GM12878 (cell line): Measurements from ENCODE around the gene DRD1.

ENCODE experiments used
- CEBPB ChIP-seq, 2 experiments: fragments of 150-350 bp in 1 of 2; IDR thresholded peaks; 2 replicates each; pipeline ENCODE4 v1.6.1; 2012 to 2014; ENCODE audit warnings: low read depth in 2 of 2, low read length in 2 of 2, borderline replicate concordance in 1 of 2, inconsistent platforms in 1 of 2
- MTA2 ChIP-seq: fragments of 450-650 bp; IDR thresholded peaks from 2 replicates; pipeline ENCODE4 v1.6.1; 2016; ENCODE audit warnings: low read depth, mild to moderate bottlenecking, moderate library complexity
- MYC ChIP-seq: IDR thresholded peaks from 2 replicates; pipeline ENCODE4 v1.6.1; 2011; ENCODE audit warnings: mild to moderate bottlenecking, low read length, moderate library complexity, inconsistent platforms; ENCODE audit not compliant: insufficient read depth, insufficient replicate concordance, insufficient read length, severe bottlenecking
- SIN3A ChIP-seq: IDR thresholded peaks from 2 replicates; pipeline ENCODE4 v1.6.1; 2012; ENCODE audit warnings: low read depth, low read length, improper control_type of control experiment
- TF ChIP-seq, protein P1 (sequence below), 3 experiments: IDR thresholded peaks in 2 of 3; conservative IDR thresholded peaks in 1 of 3; 2 replicates each; pipeline ENCODE4 v1.5.1; 2011; ENCODE audit warnings: low read depth in 3 of 3, low read length in 3 of 3, mild to moderate bottlenecking in 3 of 3, control low read depth in 2 of 3, moderate library complexity in 2 of 3, inconsistent platforms in 1 of 3, mixed read lengths in 1 of 3; ENCODE audit not compliant: control insufficient read depth in 2 of 3, insufficient read depth in 1 of 3; ENCODE audit errors: extremely low read depth in 1 of 3

DNA sequence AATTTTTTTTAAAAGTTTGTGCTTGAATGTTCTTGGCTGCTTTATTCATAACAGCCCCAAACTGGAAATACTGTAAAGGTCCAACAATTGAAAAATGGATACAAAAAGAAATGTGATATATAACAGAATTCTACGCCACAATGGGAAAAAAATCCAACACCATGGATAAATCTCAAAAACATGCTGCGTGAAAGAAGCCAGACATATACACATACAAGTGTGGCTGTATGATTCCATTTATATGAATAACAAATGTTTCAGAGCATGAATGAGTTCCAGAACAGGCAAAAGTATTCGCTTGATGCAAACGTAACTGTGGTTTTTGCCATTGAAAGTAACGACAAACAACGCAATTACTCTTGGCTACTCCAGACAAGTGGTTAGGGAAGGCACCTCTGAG lies 27.2 kb upstream of the DRD1 start:
- TF ChIP-seq, protein P1, sequence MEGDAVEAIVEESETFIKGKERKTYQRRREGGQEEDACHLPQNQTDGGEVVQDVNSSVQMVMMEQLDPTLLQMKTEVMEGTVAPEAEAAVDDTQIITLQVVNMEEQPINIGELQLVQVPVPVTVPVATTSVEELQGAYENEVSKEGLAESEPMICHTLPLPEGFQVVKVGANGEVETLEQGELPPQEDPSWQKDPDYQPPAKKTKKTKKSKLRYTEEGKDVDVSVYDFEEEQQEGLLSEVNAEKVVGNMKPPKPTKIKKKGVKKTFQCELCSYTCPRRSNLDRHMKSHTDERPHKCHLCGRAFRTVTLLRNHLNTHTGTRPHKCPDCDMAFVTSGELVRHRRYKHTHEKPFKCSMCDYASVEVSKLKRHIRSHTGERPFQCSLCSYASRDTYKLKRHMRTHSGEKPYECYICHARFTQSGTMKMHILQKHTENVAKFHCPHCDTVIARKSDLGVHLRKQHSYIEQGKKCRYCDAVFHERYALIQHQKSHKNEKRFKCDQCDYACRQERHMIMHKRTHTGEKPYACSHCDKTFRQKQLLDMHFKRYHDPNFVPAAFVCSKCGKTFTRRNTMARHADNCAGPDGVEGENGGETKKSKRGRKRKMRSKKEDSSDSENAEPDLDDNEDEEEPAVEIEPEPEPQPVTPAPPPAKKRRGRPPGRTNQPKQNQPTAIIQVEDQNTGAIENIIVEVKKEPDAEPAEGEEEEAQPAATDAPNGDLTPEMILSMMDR (IDR thresholded peaks at IDR 0.05 in 2 of 3, conservative IDR thresholded peaks at IDR 0.05 in 1 of 3; ENCODE audit: control insufficient read depth in 2 of 3, extremely low read depth in 1 of 3, insufficient read depth in 1 of 3, low read depth in 3 of 3, low read length in 3 of 3): no peak
- no peak for TF ChIP-seq MTA2
- TF ChIP-seq SIN3A: no peak
- TF ChIP-seq CEBPB (IDR thresholded peaks at IDR 0.05; ENCODE audit: borderline replicate concordance in 1 of 2, low read depth in 2 of 2, low read length in 2 of 2): no peak
- no peak for TF ChIP-seq MYC
